ENCODE results near the gene CHAD.

CHAD gene

GRCh38 chr17:50448643-50449042 is 20.0 kb downstream of the CHAD start:
- H3K36me3 ChIP-seq (ENCODE audit: control insufficient read depth, low read length), result no peaks in the 10 kb centered on the region
- H3K27ac ChIP-seq (ENCODE audit: low read depth, low read length), result no peak overlapping the region
- H3K4me2 ChIP-seq (ENCODE audit: low read length), result no peak overlapping the region
- H3K79me2 ChIP-seq (ENCODE audit: control insufficient read depth, low read length), result no peaks in the 10 kb centered on the region
- no peak overlapping the region for H3K4me3 ChIP-seq (ENCODE audit: low read length)
- no peaks in the 10 kb centered on the region for H4K20me1 ChIP-seq (ENCODE audit: control insufficient read depth, insufficient read depth, low read depth, low read length)
- H3K9me2 ChIP-seq (replicated peaks; ENCODE audit: control insufficient read depth, low read length), result no peaks in the 10 kb centered on the region
- H3F3A ChIP-seq (ENCODE audit: control insufficient read depth, insufficient read depth), result no peaks in the 10 kb centered on the region
- no peaks in the 10 kb centered on the region for H3K9me3 ChIP-seq (ENCODE audit: control insufficient read depth, insufficient read depth, low read length)
- no peak for TF ChIP-seq CTCF (IDR thresholded peaks at IDR 0.05; ENCODE audit: low read depth, low read length, poor library complexity, severe bottlenecking)
- no peak for TF ChIP-seq EZH2phosphoT487 (IDR thresholded peaks at IDR 0.05; ENCODE audit: borderline replicate concordance, low read length)
- H3K27me3 ChIP-seq (ENCODE audit: control insufficient read depth, low read length), result no peaks in the 10 kb centered on the region
- H3K4me1 ChIP-seq (ENCODE audit: control insufficient read depth, low read length), result peaks cover 13% of the 10 kb centered on the region

- H3F3A ChIP-seq (ENCODE audit: control insufficient read depth, insufficient read depth), result no peaks in the 10 kb centered on the region
- H3K27me3 ChIP-seq (ENCODE audit: control insufficient read depth, low read length), result no peaks in the 10 kb centered on the region
- H3K4me3 ChIP-seq (ENCODE audit: low read length), result no peak overlapping the region
- H3K4me2 ChIP-seq (ENCODE audit: low read length), result no peak overlapping the region
- no peaks in the 10 kb centered on the region for H3K9me3 ChIP-seq (ENCODE audit: control insufficient read depth, insufficient read depth, low read length)
- no peaks in the 10 kb centered on the region for H3K36me3 ChIP-seq (ENCODE audit: control insufficient read depth, low read length)
- H3K9me2 ChIP-seq (replicated peaks; ENCODE audit: control insufficient read depth, low read length), result no peaks in the 10 kb centered on the region
- H3K79me2 ChIP-seq (ENCODE audit: control insufficient read depth, low read length), result no peaks in the 10 kb centered on the region
- H4K20me1 ChIP-seq (ENCODE audit: control insufficient read depth, insufficient read depth, low read depth, low read length), result no peaks in the 10 kb centered on the region
- peaks cover 9% of the 10 kb centered on the region for H3K4me1 ChIP-seq (ENCODE audit: control insufficient read depth, low read length)
- TF ChIP-seq EZH2phosphoT487 (IDR thresholded peaks at IDR 0.05; ENCODE audit: borderline replicate concordance, low read length) (no peak), CTCF (IDR thresholded peaks at IDR 0.05; ENCODE audit: low read depth, low read length, poor library complexity, severe bottlenecking) (no peak)
- H3K27ac ChIP-seq (ENCODE audit: low read depth, low read length), result no peak overlapping the region
Measured at GRCh38 chr17:50447870-50448595, 20.6 kb downstream of the CHAD start.

- Histone ChIP-seq H3F3A (ENCODE audit: control insufficient read depth, insufficient read depth) (no peaks in the 10 kb centered on the region), H4K20me1 (ENCODE audit: control insufficient read depth, insufficient read depth, low read depth, low read length) (no peaks in the 10 kb centered on the region), H3K27me3 (ENCODE audit: control insufficient read depth, low read length) (no peaks in the 10 kb centered on the region), H3K4me1 (ENCODE audit: control insufficient read depth, low read length) (no peaks in the 10 kb centered on the region), H3K4me2 (ENCODE audit: low read length) (no peak overlapping the region), H3K27ac (ENCODE audit: low read depth, low read length) (no peak overlapping the region), H3K79me2 (ENCODE audit: control insufficient read depth, low read length) (no peaks in the 10 kb centered on the region), H3K36me3 (ENCODE audit: control insufficient read depth, low read length) (no peaks in the 10 kb centered on the region), H3K4me3 (ENCODE audit: low read length) (no peak overlapping the region), H3K9me3 (ENCODE audit: control insufficient read depth, insufficient read depth, low read length) (no peaks in the 10 kb centered on the region), H3K9me2 (replicated peaks; ENCODE audit: control insufficient read depth, low read length) (no peaks in the 10 kb centered on the region)
- TF ChIP-seq CTCF (IDR thresholded peaks at IDR 0.05; ENCODE audit: low read depth, low read length, poor library complexity, severe bottlenecking), result no peak
Measured at GRCh38 chr17:50445730-50446325, 22.9 kb downstream of the CHAD start.

All from DOHH2 (cell line).